OCI-LY7 (cell line): ENCODE results near the gene IGF2BP2. TPM values are rescaled to one million over a fixed set of nuclear protein-coding genes. Genes with fewer than 3 reads are reported as not detected.

Experiments used
- BruUV-seq: library from RNA; stranded (reverse); fragments of 400-500 nt; replicated peaks from 2 replicates; lab custom pipeline; 2021; lab: Mats Ljungman, UMichigan
- CTCF ChIA-PET: fragments of 300-600 bp; sonication (Branson Sonifier 250); formaldehyde crosslinking; loops from one replicate; lab custom pipeline; 2022; ENCODE audit warnings: antibody characterized with exemption; ENCODE audit not compliant: unreplicated experiment; lab: Charles Lee
- POLR2A ChIA-PET: fragments of 300-600 bp; sonication (Branson Sonifier 250); formaldehyde crosslinking; loops from one replicate; lab custom pipeline; 2022; ENCODE audit warnings: antibody characterized with exemption; lab: Charles Lee
- DNase-seq: peaks from one replicate; pipeline ENCODE4 v3.0.0-alpha.2; 2015; ENCODE audit warnings: low spot score
- H2AFZ ChIP-seq: fragments of 200-600 bp; sonication (generic), shearing (Covaris generic); 2 replicates; pipeline ENCODE4 v1.6.1; 2014; ENCODE audit warnings: mild to moderate bottlenecking, antibody characterized with exemption, low read length, moderate library complexity
- H3K27ac ChIP-seq: fragments of 200-600 bp; sonication (generic); 2 replicates; pipeline ENCODE4 v1.5.1; 2014; ENCODE audit warnings: mixed run types, low read depth, mild to moderate bottlenecking, moderate library complexity, low read length, inconsistent platforms; ENCODE audit not compliant: poor library complexity, severe bottlenecking
- H3K36me3 ChIP-seq: fragments of 200-600 bp; sonication (generic); 2 replicates; pipeline ENCODE4 v1.6.1; 2014; ENCODE audit warnings: mild to moderate bottlenecking, antibody characterized with exemption, low read length, moderate library complexity, mixed read lengths; ENCODE audit not compliant: insufficient read depth
- H3K4me1 ChIP-seq: fragments of 200-600 bp; sonication (generic); 2 replicates; pipeline ENCODE4 v1.5.1; 2014; ENCODE audit warnings: mild to moderate bottlenecking, low read length; ENCODE audit not compliant: insufficient read depth, poor library complexity, severe bottlenecking
- H3K4me2 ChIP-seq: fragments of 200-600 bp; sonication (generic); 2 replicates; pipeline ENCODE4 v1.6.1; 2014; ENCODE audit warnings: mild to moderate bottlenecking, low read length
- H3K4me3 ChIP-seq: fragments of 200-600 bp; sonication (generic); 2 replicates; pipeline ENCODE4 v1.5.1; 2014; ENCODE audit warnings: mild to moderate bottlenecking, low read depth, low read length; ENCODE audit not compliant: poor library complexity, severe bottlenecking
- H3K79me2 ChIP-seq: fragments of 200-600 bp; sonication (generic); 2 replicates; pipeline ENCODE4 v1.6.1; 2016; ENCODE audit warnings: low read depth, mild to moderate bottlenecking, low read length, moderate library complexity, mixed read lengths; ENCODE audit not compliant: insufficient read depth
- H3K9me2 ChIP-seq: fragments of 200-600 bp; sonication (generic); 2 replicates; pipeline ENCODE4 v1.6.1; 2016; ENCODE audit warnings: mild to moderate bottlenecking, low read length, mixed read lengths; ENCODE audit not compliant: insufficient read depth
- H3K9me3 ChIP-seq: fragments of 200-600 bp; sonication (generic); 2 replicates; pipeline ENCODE4 v1.6.1; 2014; ENCODE audit warnings: mild to moderate bottlenecking, mixed run types, low read length, mixed read lengths
- H4K20me1 ChIP-seq: fragments of 200-600 bp; sonication (generic); 2 replicates; pipeline ENCODE4 v1.6.1; 2014; ENCODE audit warnings: mild to moderate bottlenecking, antibody characterized with exemption, low read length, moderate library complexity, mixed read lengths; ENCODE audit not compliant: insufficient read depth
- EZH2phosphoT487 ChIP-seq: fragments of 200-600 bp; sonication (generic); IDR thresholded peaks from 2 replicates; pipeline ENCODE4 v1.6.1; 2018; ENCODE audit warnings: low read depth, borderline replicate concordance, mild to moderate bottlenecking, mixed run types, antibody characterized with exemption, low read length, moderate library complexity, mixed read lengths
- intact Hi-C: fragments of 100-400 bp; cut with micrococcal nuclease; formaldehyde crosslinking; loops from one replicate; pipeline ENCODE4 v1.10.0; 2022; ENCODE audit not compliant: unreplicated experiment
- total RNA-seq, 2 experiments: library from RNA; depleted of rRNA in 1 of 2; stranded (reverse); fragments of >200 nt in 1 of 2; shearing (Covaris generic) in 1 of 2; gene quantifications; 2 replicates each; pipeline ENCODE4 v1.2.3, GENCODE V29; 2014 to 2022
- TF ChIP-seq, protein P1 (sequence below): fragments of 200-600 bp; sonication (generic); conservative IDR thresholded peaks from 2 replicates; pipeline ENCODE4 v1.5.1; 2014; ENCODE audit warnings: mild to moderate bottlenecking, antibody characterized with exemption, low read length, moderate library complexity, mixed read lengths

Gene IGF2BP2
- total RNA-seq, 2 experiments from 2014 or later, result not detected

DNA sequence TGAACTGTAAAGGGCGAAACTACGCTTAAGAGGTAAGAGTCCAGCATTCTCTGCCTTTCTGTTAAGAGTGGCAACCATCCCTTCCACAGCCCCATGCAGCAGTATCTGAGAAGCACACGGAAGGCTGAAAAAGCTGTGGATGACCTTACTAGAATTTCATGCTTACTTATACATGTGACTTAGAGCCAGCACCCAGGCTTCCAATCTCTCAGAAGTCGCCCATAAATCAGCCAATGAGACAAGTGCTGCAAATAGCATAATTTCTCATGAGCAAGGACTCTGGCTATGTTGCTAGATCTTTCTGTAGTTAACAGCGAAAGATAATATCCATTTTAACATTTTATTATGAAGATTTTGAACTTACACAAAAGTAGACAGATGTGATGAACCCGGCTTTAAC is 65.3 kb downstream of the IGF2BP2 start:
- ChIA-PET POLR2A (interaction anchor here (0.6 kb wide), 1 partner anchor 1670 kb away, joined by 4 read pairs; no protein-coding TSS in a partner anchor), CTCF (no interaction called here)
- Histone ChIP-seq H3K4me1 (no peaks in the 10 kb centered on the region), H2AFZ (no peak overlapping the region), H3K79me2 (no peaks in the 10 kb centered on the region), H3K4me3 (no peak overlapping the region), H3K4me2 (no peak overlapping the region), H3K27ac (no peak overlapping the region), H3K36me3 (no peaks in the 10 kb centered on the region), H4K20me1 (no peaks in the 10 kb centered on the region), H3K9me2 (no peaks in the 10 kb centered on the region), H3K9me3 (no peaks in the 10 kb centered on the region)
- intact Hi-C loops, result no loop called here
- DNase-seq, result no peak
- BruUV-seq, result no TSS peak
- TF ChIP-seq, protein P1, sequence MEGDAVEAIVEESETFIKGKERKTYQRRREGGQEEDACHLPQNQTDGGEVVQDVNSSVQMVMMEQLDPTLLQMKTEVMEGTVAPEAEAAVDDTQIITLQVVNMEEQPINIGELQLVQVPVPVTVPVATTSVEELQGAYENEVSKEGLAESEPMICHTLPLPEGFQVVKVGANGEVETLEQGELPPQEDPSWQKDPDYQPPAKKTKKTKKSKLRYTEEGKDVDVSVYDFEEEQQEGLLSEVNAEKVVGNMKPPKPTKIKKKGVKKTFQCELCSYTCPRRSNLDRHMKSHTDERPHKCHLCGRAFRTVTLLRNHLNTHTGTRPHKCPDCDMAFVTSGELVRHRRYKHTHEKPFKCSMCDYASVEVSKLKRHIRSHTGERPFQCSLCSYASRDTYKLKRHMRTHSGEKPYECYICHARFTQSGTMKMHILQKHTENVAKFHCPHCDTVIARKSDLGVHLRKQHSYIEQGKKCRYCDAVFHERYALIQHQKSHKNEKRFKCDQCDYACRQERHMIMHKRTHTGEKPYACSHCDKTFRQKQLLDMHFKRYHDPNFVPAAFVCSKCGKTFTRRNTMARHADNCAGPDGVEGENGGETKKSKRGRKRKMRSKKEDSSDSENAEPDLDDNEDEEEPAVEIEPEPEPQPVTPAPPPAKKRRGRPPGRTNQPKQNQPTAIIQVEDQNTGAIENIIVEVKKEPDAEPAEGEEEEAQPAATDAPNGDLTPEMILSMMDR, result no peak
- TF ChIP-seq EZH2phosphoT487, result no peak

DNA sequence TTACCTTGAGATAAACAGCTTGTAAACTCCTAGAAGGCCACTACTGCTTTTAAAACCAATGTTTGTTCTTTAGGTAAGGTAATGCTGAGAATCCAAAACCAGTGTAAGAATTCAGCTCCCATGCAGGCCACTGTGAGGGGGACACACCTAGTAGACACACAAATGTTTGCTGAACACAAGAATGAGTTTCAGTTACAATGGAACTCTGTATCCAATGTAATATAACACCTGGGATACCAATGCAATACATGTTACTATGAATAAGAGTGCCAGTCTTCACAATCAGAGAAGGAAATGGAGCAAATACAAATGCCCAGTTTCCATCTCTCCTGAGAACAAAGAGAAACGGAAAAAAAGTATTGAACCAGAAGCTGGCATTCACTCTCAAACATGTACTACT is 65.9 kb downstream of the IGF2BP2 start:
- no peak overlapping the region for H3K4me2 ChIP-seq
- no peak for TF ChIP-seq EZH2phosphoT487
- BruUV-seq, result no TSS peak
- H3K9me2 ChIP-seq, result no peaks in the 10 kb centered on the region
- no peak overlapping the region for H3K27ac ChIP-seq
- H3K4me3 ChIP-seq, result no peak overlapping the region
- CTCF ChIA-PET, result no interaction called here
- H3K36me3 ChIP-seq, result no peaks in the 10 kb centered on the region
- intact Hi-C loops, result no loop called here
- no peak overlapping the region for H2AFZ ChIP-seq
- no peaks in the 10 kb centered on the region for H3K79me2 ChIP-seq
- no peak for DNase-seq
- H4K20me1 ChIP-seq, result no peaks in the 10 kb centered on the region
- no peaks in the 10 kb centered on the region for H3K9me3 ChIP-seq
- POLR2A ChIA-PET, result interaction anchor here (0.6 kb wide), 1 partner anchor 1671 kb away, joined by 4 read pairs; no protein-coding TSS in a partner anchor
- H3K4me1 ChIP-seq, result no peaks in the 10 kb centered on the region

DNA sequence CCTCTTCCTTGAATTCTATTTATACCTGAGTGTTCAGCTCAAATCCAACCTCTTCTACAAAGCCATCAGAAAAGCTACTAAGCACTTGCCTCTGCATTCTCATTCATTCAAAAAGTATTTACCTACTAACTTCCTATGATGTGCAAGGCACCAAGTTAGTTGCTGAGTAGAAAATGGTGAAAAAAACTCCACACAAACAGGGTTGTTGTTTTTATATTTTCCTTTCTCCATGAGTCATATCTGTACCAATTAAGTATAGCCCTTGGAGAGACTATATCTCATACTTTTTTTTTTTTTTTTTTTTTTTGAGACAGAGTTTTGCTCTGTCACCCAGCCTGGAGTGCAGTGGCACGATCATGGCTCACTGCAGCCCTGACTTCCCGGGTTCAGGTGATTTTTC is 67.7 kb downstream of the IGF2BP2 start:
- TF ChIP-seq, protein P1, result no peak
- TF ChIP-seq EZH2phosphoT487, result no peak
- Histone ChIP-seq H3K4me1 (no peaks in the 10 kb centered on the region), H2AFZ (no peak overlapping the region), H4K20me1 (no peaks in the 10 kb centered on the region), H3K36me3 (no peaks in the 10 kb centered on the region), H3K27ac (no peak overlapping the region), H3K79me2 (no peaks in the 10 kb centered on the region), H3K9me2 (no peaks in the 10 kb centered on the region), H3K9me3 (no peaks in the 10 kb centered on the region), H3K4me3 (no peak overlapping the region), H3K4me2 (no peak overlapping the region)
- BruUV-seq, result no TSS peak
- CTCF ChIA-PET, result no interaction called here
- intact Hi-C loops, result no loop called here
- POLR2A ChIA-PET, result interaction anchor here (0.6 to 1.1 kb wide), 2 partner anchors 18 to 50 kb away, joined by 3 to 6 read pairs; no protein-coding TSS in a partner anchor
- no peak for DNase-seq
